Heart right ventricle (tissue), 16 donors: ENCODE measurements around the gene NT5DC1. TPM values are rescaled to one million over a fixed set of nuclear protein-coding genes. Genes with fewer than 3 reads are reported as not detected.
A peak's percentile ranks its signal among the peaks of the same experiment; 100 is the strongest.

Source experiments
- ATAC-seq, 8 donors: fragments of 200-7000 bp; cut with Tn5 transposase; one replicate each; pipeline ENCODE4 v1.9.1; 2020; ENCODE audit warnings: mild to moderate bottlenecking in 8 of 8, moderate library complexity in 8 of 8, moderate number of reproducible peaks in 1 of 8
- DNase-seq, 2 donors: peaks; one replicate each; pipeline ENCODE4 v3.0.0-alpha.2; 2020
- H3K27ac ChIP-seq, 10 donors: fragments of 200-600 bp; sonication (generic) in 2 of 10; one replicate each; pipeline versions ENCODE4 v1.5.0 to v1.8.0; 2020 to 2022; ENCODE audit warnings: mild to moderate bottlenecking in 3 of 10
- H3K27me3 ChIP-seq, 7 donors: fragments of 200-600 bp; one replicate each; pipeline ENCODE4 v1.8.0; 2021 to 2022; ENCODE audit warnings: mild to moderate bottlenecking in 2 of 7
- H3K36me3 ChIP-seq, 9 donors: fragments of 200-600 bp; sonication (generic) in 1 of 9; one replicate each; pipeline versions ENCODE4 v1.5.0 to v1.8.0; 2020 to 2022; ENCODE audit warnings: mild to moderate bottlenecking in 2 of 9
- H3K4me1 ChIP-seq, 9 donors: fragments of 200-600 bp; sonication (generic) in 1 of 9; one replicate each; pipeline versions ENCODE4 v1.5.0 to v1.8.0; 2020 to 2022; ENCODE audit warnings: mild to moderate bottlenecking in 4 of 9
- H3K4me3 ChIP-seq, 10 donors: fragments of 200-600 bp; sonication (generic) in 2 of 10; one replicate each; pipeline versions ENCODE4 v1.5.0 to v1.8.0; 2020 to 2022; ENCODE audit warnings: mild to moderate bottlenecking in 7 of 10, moderate library complexity in 2 of 10
- H3K9me3 ChIP-seq, 11 donors: fragments of 200-600 bp in 10 of 11; sonication (generic) in 2 of 11; one replicate each; pipeline versions ENCODE4 v1.5.0 to v1.8.0; 2013 to 2022; ENCODE audit warnings: mild to moderate bottlenecking in 2 of 11, control low read depth in 1 of 11, moderate library complexity in 1 of 11
- CTCF ChIP-seq, 9 donors: fragments of 200-600 bp; sonication (generic) in 2 of 9; IDR thresholded peaks; one replicate each; pipeline versions ENCODE4 v1.5.0 to v1.8.0; 2021 to 2022; ENCODE audit warnings: antibody characterized with exemption in 9 of 9, mild to moderate bottlenecking in 5 of 9, moderate library complexity in 1 of 9
- whole genome bisulfite sequencing, 2 donors: extraction: QIAGEN DNeasy Blood & Tissue Kit; methylation state at CpG; one replicate each; pipeline ENCODE4 v1.1.7; 2013; ENCODE audit warnings: inconsistent platforms in 1 of 2; 5-methylcytosine and 5-hydroxymethylcytosine counted together
- intact Hi-C, 10 donors: fragments of 100-400 bp; cut with DNase I; formaldehyde crosslinking; loops; one replicate each; pipeline versions ENCODE4 v1.11.1 to v1.14.2; 2022
- polyA plus RNA-seq, 2 donors: library from polyadenylated mRNA; stranded (reverse); fragments of 200-250 nt; gene quantifications; one replicate each; pipeline ENCODE4 v1.2.3, GENCODE V29; 2013
- total RNA-seq, 10 donors: library from RNA; stranded (reverse); fragmentation: NEBNext Ultra II Directional in 3 of 10; extraction: Animal tissue kit (Norgen Biotek cat#: 25700) in 3 of 10; gene quantifications; one replicate each; pipeline versions ENCODE4 v1.2.1 to v1.2.4, GENCODE V29; 2021 to 2023
- donor health status: Arrhythmogenic right ventricular cardiomyopathy.
- donor health status: ischemic (EF 13 %, LVEDD 7.1; RV severe dilation, severe dysfunction).
- donor health status: healthy with polysubstance abuse.
- donor health status: DM: no; HTN: yes; CAD: no.
- donor health status: DM: no; HTN: no; CAD: no.
- donor health status: ischemic (EF 25% LVEDD 6.9; RV normal size, moderate dysfunction).
- donor health status: ischemic (EF 25% LVEDD 5.7; RV mildly dilated, moderate dysfunction).
- donor health status: healthy.
- donor health status: DM: yes; HTN: yes; CAD: no.
- donor health status: Ischemic cardiomyopathy.
- donor health status: ischemic (EF 35%, LVEDD 5.7; RV mildly dilated, moderate dysfunction).
- donor health status: nonischemic (EF 11% LVEDD 7.7; RV severe dilation, severe dysfunction).
- donor health status: DM: yes; HTN: yes; CAD: no.
- donor health status: PGD.
- donor health status: ischemic (EF 29% LVEDD 5.4; RV normal size, mild dysfunction).
- donor health status: nonischemic (EF 23%, LVEDD 6.1; RV moderate dilation, normal function).

The NT5DC1 gene
- total and polyA plus RNA-seq, 12 donors: 5.9 to 69.7 (median 57.3) TPM

- Histone ChIP-seq H3K36me3 (peaks cover 0 to 10% (median 0%) of the 10 kb centered on the region in 9 donors), H3K9me3 (no peaks in the 10 kb centered on the region), H3K4me3 (no peak overlapping the region), H3K27me3 (no peaks in the 10 kb centered on the region), H3K4me1 (peaks cover 0 to 16% (median 7%) of the 10 kb centered on the region in 9 donors), H3K27ac (no peak overlapping the region)
- peak in 4 of 8 donors; percentile 45 to 74 (median 62) for ATAC-seq
- TF ChIP-seq CTCF (IDR thresholded peaks at IDR 0.05): no peak
- DNase-seq: no peak
- WGBS, 2 donors: 48 to 53% methylated on average over 3 of the region's 3 CpGs
- intact Hi-C loops: no loop called here
Measured at GRCh38 chr6:116144605-116145004, 44.0 kb downstream of the NT5DC1 start.

- 58 to 65% methylated on average over 4 of the region's 4 CpGs for WGBS, 2 donors
- intact Hi-C loops: no loop called here
- Histone ChIP-seq H3K9me3 (no peaks in the 10 kb centered on the region), H3K36me3 (peaks cover 0 to 4% (median 0%) of the 10 kb centered on the region in 9 donors), H3K4me1 (peaks cover 0 to 16% (median 7%) of the 10 kb centered on the region in 9 donors), H3K27ac (no peak overlapping the region), H3K4me3 (no peak overlapping the region), H3K27me3 (no peaks in the 10 kb centered on the region)
- TF ChIP-seq CTCF (IDR thresholded peaks at IDR 0.05): no peak
- ATAC-seq (no peak), DNase-seq (no peak)
Measured at GRCh38 chr6:116145803-116146675, 45.4 kb downstream of the NT5DC1 start.

GRCh38 chr6:116152620-116153019, 52.0 kb downstream of the NT5DC1 start:
- Histone ChIP-seq H3K36me3 (peaks cover 0 to 4% (median 0%) of the 10 kb centered on the region in 9 donors), H3K27me3 (no peaks in the 10 kb centered on the region), H3K4me3 (no peak overlapping the region), H3K9me3 (no peaks in the 10 kb centered on the region), H3K27ac (no peak overlapping the region), H3K4me1 (peaks cover 0 to 6% (median 0%) of the 10 kb centered on the region in 9 donors)
- no peak for TF ChIP-seq CTCF (IDR thresholded peaks at IDR 0.05)
- DNase-seq (no peak), ATAC-seq (no peak)
- WGBS, 2 donors: 82 to 93% methylated on average over 1 of the region's 1 CpG
- intact Hi-C loops: no loop called here

GRCh38 chr6:116154887-116155286, 54.2 kb downstream of the NT5DC1 start:
- DNase-seq (no peak), ATAC-seq (no peak)
- no peak for TF ChIP-seq CTCF (IDR thresholded peaks at IDR 0.05)
- 94 to 95% methylated on average over 2 of the region's 2 CpGs for WGBS, 2 donors
- H3K9me3 ChIP-seq: peaks cover 0 to 3% (median 0%) of the 10 kb centered on the region in 11 donors
- intact Hi-C loops: no loop called here
- H3K4me3 ChIP-seq: no peak overlapping the region
- no peak overlapping the region for H3K27ac ChIP-seq
- no peaks in the 10 kb centered on the region for H3K27me3 ChIP-seq
- H3K4me1 ChIP-seq: peaks cover 0 to 6% (median 0%) of the 10 kb centered on the region in 9 donors
- H3K36me3 ChIP-seq: peaks cover 0 to 4% (median 0%) of the 10 kb centered on the region in 9 donors
